NCI-H2196 (cell line): Measurements from ENCODE around the gene ORM1.

Experiments
- DNase-seq: peaks from one replicate; lab custom pipeline; 2025; ENCODE audit not compliant: unreplicated experiment; lab: John Stamatoyannopoulos, UW

The ORM1 gene

GRCh38 chr9:114341152-114341830, 18.4 kb downstream of the ORM1 start:
- DNase-seq: no peak

- no peak for DNase-seq
Observed at GRCh38 chr9:114341991-114342390, 19.1 kb downstream of the ORM1 start.

GRCh38 chr9:114342755-114343440, 20.0 kb downstream of the ORM1 start:
- no peak for DNase-seq

GRCh38 chr9:114343471-114344187, 20.7 kb downstream of the ORM1 start:
- no peak for DNase-seq

- DNase-seq: no peak
Observed at GRCh38 chr9:114344188-114344566, 21.3 kb downstream of the ORM1 start.

GRCh38 chr9:114344692-114345091, 21.8 kb downstream of the ORM1 start:
- DNase-seq: no peak

- DNase-seq: no peak
Observed at GRCh38 chr9:114345493-114346065, 22.7 kb downstream of the ORM1 start.

GRCh38 chr9:114346146-114346545, 23.2 kb downstream of the ORM1 start:
- no peak for DNase-seq

- no peak for DNase-seq
Observed at GRCh38 chr9:114347675-114348074, 24.8 kb downstream of the ORM1 start.

- no peak for DNase-seq
Observed at GRCh38 chr9:114348261-114348905, 25.5 kb downstream of the ORM1 start.

GRCh38 chr9:114348906-114349482, 26.1 kb downstream of the ORM1 start:
- DNase-seq: peak; percentile 12

GRCh38 chr9:114349713-114350480, 27.0 kb downstream of the ORM1 start:
- DNase-seq: no peak

- DNase-seq: no peak
Observed at GRCh38 chr9:114350636-114351401, 27.9 kb downstream of the ORM1 start.

- DNase-seq: no peak
Observed at GRCh38 chr9:114351932-114352331, 29.0 kb downstream of the ORM1 start.

- DNase-seq: no peak
Observed at GRCh38 chr9:114355821-114356220, 32.9 kb downstream of the ORM1 start.

GRCh38 chr9:114356792-114357191, 33.9 kb downstream of the ORM1 start:
- DNase-seq: no peak

- DNase-seq: no peak
Observed at GRCh38 chr9:114357360-114357759, 34.5 kb downstream of the ORM1 start.

GRCh38 chr9:114357911-114358328, 35.0 kb downstream of the ORM1 start:
- DNase-seq: no peak

- no peak for DNase-seq
Observed at GRCh38 chr9:114359801-114360200, 36.9 kb downstream of the ORM1 start.
